Measurements from ENCODE around the gene PDLIM4.

Gene PDLIM4

GRCh38 chr5:132309679-132310078, 52.2 kb downstream of the PDLIM4 start:
- no peak for DNase-seq (ENCODE audit: low read depth)

DNA sequence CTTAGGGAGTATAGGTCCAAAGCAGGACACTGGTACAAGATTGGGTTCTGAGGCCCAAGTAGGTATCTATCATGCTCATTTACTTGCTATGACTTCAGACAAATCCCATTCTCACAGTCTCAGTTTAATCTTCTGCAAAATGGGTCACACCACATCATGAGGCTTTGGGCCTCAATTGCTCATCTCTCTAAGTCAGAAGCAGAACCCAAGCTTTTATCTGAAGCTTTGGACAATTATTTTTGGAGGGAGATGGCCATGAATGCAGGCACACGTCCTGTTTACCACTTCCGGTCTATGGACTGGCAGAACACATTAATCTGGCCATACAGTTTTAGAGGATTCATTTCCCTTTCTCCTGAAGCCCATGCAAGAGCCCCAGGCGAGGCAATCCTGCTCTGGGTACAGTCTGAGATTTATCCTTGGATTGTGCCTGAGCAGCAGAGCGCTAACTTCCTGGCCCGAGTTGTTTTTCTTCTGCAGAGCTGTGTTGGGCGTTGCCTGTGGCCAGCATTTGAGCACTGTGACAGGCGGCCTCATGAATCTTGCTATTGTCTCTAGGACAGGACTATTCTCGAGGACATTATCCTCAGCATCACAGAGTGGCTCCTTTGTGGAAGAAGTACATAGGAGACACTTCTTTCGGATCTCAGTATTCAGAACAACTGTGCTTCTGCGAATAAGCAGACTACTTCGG, 52.8 kb downstream of the PDLIM4 start:
- DNase-seq (ENCODE audit: low read depth) = no peak

GRCh38 chr5:132313366-132313765, 55.9 kb downstream of the PDLIM4 start:
- no peak for DNase-seq (ENCODE audit: low read depth)

DNA sequence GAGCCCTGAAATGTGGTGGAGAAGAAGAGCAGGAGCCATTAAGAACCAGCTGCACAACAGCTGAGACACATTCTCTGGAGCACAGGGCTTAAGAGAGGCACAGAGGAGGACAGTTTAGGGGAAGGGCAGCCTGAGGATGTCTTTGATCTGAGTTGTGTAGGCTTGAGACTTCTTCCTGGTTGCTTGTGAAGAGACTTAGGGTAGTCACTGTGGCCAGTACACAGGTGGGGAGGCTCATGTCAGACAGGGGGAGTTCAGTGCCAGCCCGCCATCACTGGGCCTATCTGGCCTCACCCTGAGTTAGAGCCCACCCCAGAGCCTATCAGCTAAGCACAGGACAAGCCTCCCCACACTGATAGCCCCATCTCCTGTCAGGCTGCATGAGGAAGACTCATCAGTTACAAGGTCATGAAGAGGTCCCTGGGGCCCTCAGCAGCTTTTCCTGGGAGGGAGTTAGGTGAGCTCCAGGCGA, 56.5 kb downstream of the PDLIM4 start:
- no peak for DNase-seq (ENCODE audit: low read depth)

GRCh38 chr5:132315529-132316067, 58.1 kb downstream of the PDLIM4 start:
- DNase-seq (ENCODE audit: low read depth) = no peak

- DNase-seq (ENCODE audit: low read depth) = no peak
Observed at GRCh38 chr5:132319975-132320374, 62.5 kb downstream of the PDLIM4 start.

DNA sequence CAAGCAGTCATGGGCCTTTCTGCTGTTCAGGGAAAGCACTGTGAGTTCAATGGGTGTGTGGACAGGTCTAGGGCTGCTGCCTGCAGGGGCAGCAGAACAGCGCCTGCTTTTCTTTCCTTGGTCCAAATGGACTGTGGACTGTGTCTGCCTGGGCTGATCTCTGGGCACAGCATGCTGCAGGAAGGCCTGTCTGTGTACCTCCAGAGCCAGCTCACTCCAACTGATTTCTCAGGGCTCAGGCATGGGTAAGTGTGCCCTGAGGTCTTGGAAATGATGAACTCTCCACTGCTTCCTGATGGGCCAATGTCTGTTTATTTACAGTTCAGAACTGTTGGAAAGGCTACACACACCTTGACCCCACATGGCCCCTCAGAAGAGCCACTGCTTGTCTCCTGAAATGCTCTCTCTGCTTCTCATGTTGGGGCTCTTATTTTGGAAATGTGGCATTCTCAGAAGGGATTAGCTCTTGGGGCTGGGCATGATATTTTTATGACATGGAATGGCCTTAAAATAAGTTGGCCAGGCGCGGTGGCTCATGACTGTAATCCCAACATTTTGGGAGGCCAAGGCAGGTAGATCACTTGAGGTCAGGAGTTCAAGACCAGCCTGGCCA, 63.7 kb downstream of the PDLIM4 start:
- DNase-seq (ENCODE audit: low read depth) = no peak

DNA sequence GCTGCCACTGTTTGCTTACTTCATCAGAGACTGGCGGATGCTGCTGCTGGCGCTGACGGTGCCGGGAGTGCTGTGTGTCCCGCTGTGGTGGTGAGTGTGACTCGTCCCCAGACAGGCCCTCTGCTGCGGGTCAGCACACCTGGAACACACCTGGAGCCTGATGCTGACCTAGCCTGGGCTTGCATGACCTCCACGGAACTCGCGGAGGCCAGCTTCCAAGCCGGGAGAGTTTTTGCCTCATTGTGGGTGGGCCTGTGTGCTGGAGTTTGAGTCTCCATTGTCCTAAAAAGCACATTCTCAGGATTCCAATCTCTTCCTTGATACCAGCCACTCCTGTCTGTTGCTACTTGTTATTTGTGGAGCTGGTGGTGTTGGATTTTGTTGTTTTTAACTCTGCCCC, 64.8 kb downstream of the PDLIM4 start:
- no peak for DNase-seq (ENCODE audit: low read depth)
